ENCODE measurements around the gene CDC42BPB.

- TF ChIP-seq CTCF (IDR thresholded peaks at IDR 0.05) (no peak), POLR2A (IDR thresholded peaks at IDR 0.05) (no peak)
These were observed 117.4 kb downstream of the CDC42BPB start for GRCh38 chr14:102939820-102940561.

Data from breast epithelium (tissue), 3 donors.